ENCODE results near the gene HCN4.

- TF ChIP-seq CTCF (IDR thresholded peaks at IDR 0.05) = peak in 3 of 6 experiments; percentile 40 to 53 (median 46)
- TF ChIP-seq POLR2A (IDR thresholded peaks at IDR 0.05) = no peak
These were observed 63.2 kb downstream of the HCN4 start for GRCh38 chr15:73305331-73306211.

Data from Peyer's patch (tissue), 4 donors.